SU-DHL-6 (cell line): ENCODE results near the gene MINDY1.

Source experiments
- CTCF ChIP-seq: fragments of 200-600 bp; sonication (generic); IDR thresholded peaks from one replicate; pipeline ENCODE4 v1.5.1; 2017; ENCODE audit warnings: antibody characterized with exemption, mild to moderate bottlenecking, low read length, moderate library complexity; ENCODE audit not compliant: insufficient read depth, poor library complexity, severe bottlenecking
- EZH2phosphoT487 ChIP-seq: fragments of 200-600 bp; sonication (generic), shearing (Covaris generic); conservative IDR thresholded peaks from 2 replicates; pipeline ENCODE4 v1.6.1; 2018; ENCODE audit warnings: mild to moderate bottlenecking, antibody characterized with exemption, low read length, moderate library complexity, mixed read lengths

DNA sequence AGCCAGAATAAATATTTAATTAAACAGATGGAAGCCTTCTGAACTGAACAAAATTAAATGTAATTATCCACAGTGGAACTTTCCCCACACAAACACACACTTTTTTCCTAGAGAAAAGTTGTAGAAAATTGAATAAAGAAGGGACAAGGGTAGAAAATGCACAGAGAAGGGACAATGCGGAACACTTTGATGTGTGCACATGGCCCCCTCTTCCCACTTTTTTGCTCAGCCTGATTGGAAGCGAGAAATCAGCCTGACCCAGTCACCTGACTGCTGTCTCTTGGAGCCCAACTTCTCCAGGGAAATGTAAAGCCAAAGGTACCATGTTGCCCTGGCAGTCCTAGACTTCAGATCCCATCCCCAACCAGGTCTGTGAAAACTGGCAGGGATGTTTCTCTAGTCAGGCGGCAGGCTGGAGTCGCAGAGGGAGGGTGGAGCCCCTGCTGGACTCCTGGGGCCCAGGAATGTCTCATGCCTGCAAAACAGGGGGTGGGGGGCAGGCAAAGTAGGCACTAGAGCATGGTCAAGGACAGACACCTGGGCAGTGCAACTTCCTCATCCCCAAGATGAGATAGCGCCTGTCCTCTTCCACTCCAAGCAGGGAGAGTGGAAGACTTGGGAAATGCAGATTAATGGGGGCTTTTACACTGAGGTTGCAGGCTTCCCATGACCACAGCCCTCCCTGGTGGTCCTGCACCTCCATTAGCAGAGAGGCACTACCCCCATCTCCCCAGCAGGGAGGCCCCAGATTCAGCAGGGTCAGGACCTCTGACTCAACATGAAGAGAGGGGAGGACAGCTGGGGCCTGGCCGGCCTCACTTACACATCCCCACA lies 34.9 kb downstream of the MINDY1 start:
- TF ChIP-seq CTCF (no peak), EZH2phosphoT487 (no peak)
